Gastrocnemius medialis (tissue), 4 donors: ENCODE data around the gene PDSS1. TPM values are rescaled to one million over a fixed set of nuclear protein-coding genes. Genes with fewer than 3 reads are reported as not detected.
"Not testable (repeated sequence)": the region's sequence is repeated elsewhere in the genome, so short reads cannot be mapped to it uniquely, and the experiment has no call there.

Source experiments
- ATAC-seq, 2 donors: fragments of 150-250 bp; one replicate each; pipeline ENCODE4 v1.9.1; 2016
- DNase-seq, 2 donors: peaks; one replicate each; pipeline ENCODE4 v3.0.0-alpha.2; 2019
- H3K27ac ChIP-seq, 4 donors: fragments of 200-600 bp; sonication (generic); 1 replicate in 1 of 4; 2 replicates in 3 of 4; pipeline ENCODE4 v1.5.1; 2016 to 2018; ENCODE audit warnings: mild to moderate bottlenecking in 2 of 4, moderate library complexity in 1 of 4
- H3K27me3 ChIP-seq, 3 donors: fragments of 200-600 bp; sonication (generic) in 2 of 3; 1 replicate in 1 of 3; 2 replicates in 2 of 3; pipeline versions ENCODE4 v1.5.1 to v1.6.0; 2016 to 2019; ENCODE audit warnings: mild to moderate bottlenecking in 1 of 3, moderate library complexity in 1 of 3
- H3K36me3 ChIP-seq, 2 donors: fragments of 200-600 bp; sonication (generic) in 1 of 2; one replicate each; pipeline ENCODE4 v1.5.1; 2017 to 2018
- H3K4me1 ChIP-seq, 2 donors: fragments of 200-600 bp; sonication (generic) in 1 of 2; one replicate each; pipeline ENCODE4 v1.5.1; 2016 to 2017; ENCODE audit warnings: mild to moderate bottlenecking in 2 of 2
- H3K4me3 ChIP-seq, 4 donors: fragments of 200-600 bp; sonication (generic) in 3 of 4; 1 replicate in 1 of 4; 2 replicates in 3 of 4; pipeline ENCODE4 v1.5.1; 2016 to 2019; ENCODE audit warnings: mild to moderate bottlenecking in 2 of 4
- H3K9me3 ChIP-seq, 3 donors: fragments of 200-600 bp; sonication (generic) in 2 of 3; 1 replicate in 1 of 3; 2 replicates in 2 of 3; pipeline ENCODE4 v1.5.1; 2016 to 2019
- CTCF ChIP-seq, 5 experiments: fragments of 450-650 bp in 3 of 5; fragments of 200-600 bp in 2 of 5; sonication (generic) in 2 of 5; IDR thresholded peaks in 4 of 5; conservative IDR thresholded peaks in 1 of 5; 1 replicate in 4 of 5; 2 replicates in 1 of 5; pipeline ENCODE4 v1.5.1; 2016 to 2019; ENCODE audit warnings: antibody characterized with exemption in 5 of 5, mild to moderate bottlenecking in 3 of 5, moderate library complexity in 3 of 5
- POLR2A ChIP-seq, 2 donors: fragments of 450-650 bp; IDR thresholded peaks; one replicate each; pipeline ENCODE4 v1.6.1; 2017; ENCODE audit warnings: antibody characterized with exemption in 2 of 2, mild to moderate bottlenecking in 2 of 2, moderate library complexity in 2 of 2
- in situ Hi-C, 4 donors: fragments of 200-750 bp; cut with MboI; loops; one replicate each; pipeline versions ENCODE4 v1.15.0 to v1.8.0; 2017; ENCODE audit warnings: low sequenced_read_pairs in 4 of 4
- intact Hi-C: fragments of 100-400 bp; cut with DNase I; formaldehyde crosslinking; loops from one replicate; pipeline ENCODE4 v1.15.1; 2023; ENCODE audit warnings: low total_unique reads
- total RNA-seq, 4 donors: library from RNA; depleted of rRNA; stranded (reverse); fragments of >200 nt; gene quantifications; one replicate each; pipeline versions ENCODE4 v1.1.0 to v1.2.3, GENCODE V29; 2016

The PDSS1 gene
- total RNA-seq, result 10 to 100 TPM in 1 of 4 donors, 1 to 10 TPM in 3; 5.3 to 13.2 (median 8.2) TPM

- no peaks in the 10 kb centered on the region for H3K9me3 ChIP-seq
- DNase-seq, result peak; percentile 34 to 49
- peak within 1 kb of the TSS; percentile 77 to 94 (median 92) for H3K4me3 ChIP-seq
- in situ Hi-C loops, result no loop called here
- H3K4me1 ChIP-seq, result peaks cover 8 to 13% of the 10 kb centered on the region in 2 donors
- intact Hi-C loops, result loop anchor here (5.0 kb wide), 1 partner anchor 165 kb away; the partner anchor contains the start of gene ABI1
- peak; percentile 90 to 91 for ATAC-seq
- H3K36me3 ChIP-seq, result peaks cover 0 to 1% of the 10 kb centered on the region in 2 donors
- H3K27ac ChIP-seq, result peak within 1 kb of the TSS; percentile 80 to 92 (median 86)
- peak in 1 of 5 experiments; percentile 8 for TF ChIP-seq CTCF (IDR thresholded peaks at IDR 0.05 in 4 of 5, conservative IDR thresholded peaks at IDR 0.05 in 1 of 5)
- no peak for TF ChIP-seq POLR2A (IDR thresholded peaks at IDR 0.05)
- peaks cover 0 to 3% (median 0%) of the 10 kb centered on the region in 3 donors for H3K27me3 ChIP-seq
Measured at GRCh38 chr10:26697163-26697921, at the start of gene PDSS1. Gene PDSS1 (plus strand): TSS chr10:26697701. CDS start chr10:26697712, 11 bp downstream.

GRCh38 chr10:26648245-26648636 lies 49.3 kb upstream of the PDSS1 start:
- in situ Hi-C loops, H3K27me3 ChIP-seq, H3K4me1 ChIP-seq, DNase-seq, H3K27ac ChIP-seq, ATAC-seq, H3K36me3 ChIP-seq, H3K4me3 ChIP-seq, intact Hi-C loops, H3K9me3 ChIP-seq: not testable (repeated sequence)

GRCh38 chr10:26650406-26650805 lies 47.1 kb upstream of the PDSS1 start:
- Histone ChIP-seq H3K36me3 (no peaks in the 10 kb centered on the region), H3K4me3 (no peak overlapping the region), H3K27ac (no peak overlapping the region), H3K27me3 (no peaks in the 10 kb centered on the region), H3K9me3 (no peaks in the 10 kb centered on the region), H3K4me1 (no peaks in the 10 kb centered on the region)
- ATAC-seq (no peak), DNase-seq (no peak)
- intact Hi-C loops (no loop called here), in situ Hi-C loops (no loop called here)
- no peak for TF ChIP-seq POLR2A (IDR thresholded peaks at IDR 0.05)
- TF ChIP-seq CTCF (IDR thresholded peaks at IDR 0.05 in 4 of 5, conservative IDR thresholded peaks at IDR 0.05 in 1 of 5), result no peak

GRCh38 chr10:26651476-26651875 lies 46.0 kb upstream of the PDSS1 start:
- DNase-seq, H3K4me3 ChIP-seq, H3K27ac ChIP-seq, ATAC-seq, intact Hi-C loops, H3K4me1 ChIP-seq, in situ Hi-C loops, H3K36me3 ChIP-seq, H3K9me3 ChIP-seq, H3K27me3 ChIP-seq: not testable (repeated sequence)

- Histone ChIP-seq H3K9me3 (no peaks in the 10 kb centered on the region), H3K27me3 (no peaks in the 10 kb centered on the region), H3K4me1 (no peaks in the 10 kb centered on the region), H3K36me3 (no peaks in the 10 kb centered on the region), H3K4me3 (no peak overlapping the region), H3K27ac (no peak overlapping the region)
- ATAC-seq, result no peak
- no peak for DNase-seq
- intact Hi-C loops (no loop called here), in situ Hi-C loops (no loop called here)
- no peak for TF ChIP-seq POLR2A (IDR thresholded peaks at IDR 0.05)
- TF ChIP-seq CTCF (IDR thresholded peaks at IDR 0.05 in 4 of 5, conservative IDR thresholded peaks at IDR 0.05 in 1 of 5), result no peak
Measured at GRCh38 chr10:26653004-26653403, 44.5 kb upstream of the PDSS1 start.
